KMS-11 (cell line): ENCODE data around the gene MARCKSL1.

Experiments
- H2AFZ ChIP-seq: fragments of 200-600 bp; sonication (generic); 2 replicates; pipeline ENCODE4 v1.6.1; 2016; ENCODE audit warnings: antibody characterized with exemption, mixed run types, low read depth
- H3K27ac ChIP-seq: fragments of 200-600 bp; sonication (generic); 2 replicates; pipeline ENCODE4 v1.6.1; 2016; ENCODE audit warnings: mild to moderate bottlenecking, mixed run types
- H3K27me3 ChIP-seq: fragments of 200-600 bp; sonication (generic); 2 replicates; pipeline ENCODE4 v1.6.1; 2017; ENCODE audit warnings: mild to moderate bottlenecking, low read depth, mixed run types, moderate library complexity; ENCODE audit not compliant: insufficient read depth
- H3K36me3 ChIP-seq: fragments of 200-600 bp; sonication (generic); 2 replicates; pipeline ENCODE4 v1.6.1; 2017; ENCODE audit warnings: mild to moderate bottlenecking, mixed run types; ENCODE audit not compliant: insufficient read depth
- H3K4me1 ChIP-seq: fragments of 200-600 bp; sonication (generic); 2 replicates; pipeline ENCODE4 v1.6.1; 2016; ENCODE audit warnings: mild to moderate bottlenecking, low read depth, mixed run types; ENCODE audit not compliant: poor library complexity, severe bottlenecking
- H3K4me2 ChIP-seq: fragments of 200-600 bp; sonication (generic); 2 replicates; pipeline ENCODE4 v1.7.0; 2016; ENCODE audit warnings: mild to moderate bottlenecking, mixed run types
- H3K4me3 ChIP-seq: fragments of 200-600 bp; sonication (generic); IDR thresholded peaks from 2 replicates; pipeline ENCODE4 v1.6.1; 2017; ENCODE audit warnings: low read depth, low read length, mixed read lengths; ENCODE audit not compliant: insufficient read depth
- H3K79me2 ChIP-seq: fragments of 200-600 bp; sonication (generic); 2 replicates; pipeline ENCODE4 v1.6.1; 2016; ENCODE audit warnings: low read depth, mixed run types; ENCODE audit not compliant: insufficient read depth
- H3K9ac ChIP-seq: fragments of 200-600 bp; sonication (generic); 2 replicates; pipeline ENCODE4 v1.6.1; 2016; ENCODE audit warnings: mild to moderate bottlenecking, mixed run types
- H4K20me1 ChIP-seq: fragments of 200-600 bp; sonication (generic); 2 replicates; pipeline ENCODE4 v1.6.1; 2016; ENCODE audit warnings: mild to moderate bottlenecking, mixed run types; ENCODE audit not compliant: insufficient read depth
- TF ChIP-seq, protein P1 (sequence below): fragments of 200-600 bp; sonication (generic); conservative IDR thresholded peaks from 2 replicates; pipeline ENCODE4 v1.6.1; 2017; ENCODE audit warnings: low read depth, mild to moderate bottlenecking, antibody characterized with exemption, low read length, moderate library complexity, mixed read lengths

The MARCKSL1 gene, protein sequence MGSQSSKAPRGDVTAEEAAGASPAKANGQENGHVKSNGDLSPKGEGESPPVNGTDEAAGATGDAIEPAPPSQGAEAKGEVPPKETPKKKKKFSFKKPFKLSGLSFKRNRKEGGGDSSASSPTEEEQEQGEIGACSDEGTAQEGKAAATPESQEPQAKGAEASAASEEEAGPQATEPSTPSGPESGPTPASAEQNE

DNA sequence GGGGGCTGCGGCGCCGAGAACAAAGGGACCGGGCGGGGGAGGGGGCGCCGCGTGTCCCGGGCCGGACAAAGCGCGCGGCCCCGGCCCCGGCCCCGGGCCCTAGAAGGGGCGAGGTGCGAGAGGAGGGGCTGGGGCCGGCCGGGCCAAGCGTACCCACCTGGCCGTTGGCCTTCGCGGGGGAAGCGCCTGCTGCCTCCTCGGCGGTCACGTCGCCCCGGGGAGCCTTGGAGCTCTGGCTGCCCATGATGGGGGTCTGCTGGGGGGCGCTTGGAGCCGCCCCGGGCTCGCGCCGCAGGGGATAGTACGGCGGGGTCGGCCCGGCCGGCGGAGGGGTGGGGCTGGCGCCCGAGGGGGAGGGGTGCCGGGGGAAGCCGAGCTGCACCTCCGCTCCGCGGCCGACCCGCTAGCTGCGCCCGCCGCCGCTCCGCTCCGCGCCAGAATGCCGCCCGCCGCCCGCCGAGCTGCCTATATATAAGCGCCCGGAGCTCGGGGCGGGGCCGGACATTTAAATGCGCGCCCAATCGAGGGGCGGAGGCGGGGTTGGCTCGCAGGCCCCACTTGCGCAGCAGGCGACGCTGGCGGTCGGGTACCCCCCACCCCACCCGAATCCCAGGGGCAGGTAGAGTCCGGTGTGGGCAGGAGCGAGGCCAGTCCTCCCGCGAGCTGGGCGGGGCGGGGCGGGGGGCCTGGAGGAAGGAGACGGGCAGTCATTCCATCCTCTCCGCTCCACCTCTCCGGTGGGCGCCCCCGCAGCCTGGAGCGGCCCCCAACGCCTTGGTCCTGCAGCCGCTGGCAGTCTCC, at the start of gene MARCKSL1:
TSS of gene MARCKSL1 (minus strand) at position 444 of the 801 bp plus-strand sequence. CDS start at position 244, 200 bp downstream.
- Histone ChIP-seq H3K36me3 (no peaks in the 10 kb centered on the region; the same call in 1 of the 2 replicates), H3K27ac (no peak within 1 kb of the TSS), H3K9ac (peak within 1 kb of the TSS; percentile 75), H3K4me2 (peak within 1 kb of the TSS; percentile 92), H3K27me3 (no peaks in the 10 kb centered on the region), H2AFZ (no peak within 1 kb of the TSS; the same call in 1 of the 2 replicates), H3K79me2 (no peaks in the 10 kb centered on the region), H3K4me3 (no peak within 1 kb of the TSS), H4K20me1 (no peaks in the 10 kb centered on the region), H3K4me1 (peaks cover 57% of the 10 kb centered on the region)
- TF ChIP-seq, protein P1, sequence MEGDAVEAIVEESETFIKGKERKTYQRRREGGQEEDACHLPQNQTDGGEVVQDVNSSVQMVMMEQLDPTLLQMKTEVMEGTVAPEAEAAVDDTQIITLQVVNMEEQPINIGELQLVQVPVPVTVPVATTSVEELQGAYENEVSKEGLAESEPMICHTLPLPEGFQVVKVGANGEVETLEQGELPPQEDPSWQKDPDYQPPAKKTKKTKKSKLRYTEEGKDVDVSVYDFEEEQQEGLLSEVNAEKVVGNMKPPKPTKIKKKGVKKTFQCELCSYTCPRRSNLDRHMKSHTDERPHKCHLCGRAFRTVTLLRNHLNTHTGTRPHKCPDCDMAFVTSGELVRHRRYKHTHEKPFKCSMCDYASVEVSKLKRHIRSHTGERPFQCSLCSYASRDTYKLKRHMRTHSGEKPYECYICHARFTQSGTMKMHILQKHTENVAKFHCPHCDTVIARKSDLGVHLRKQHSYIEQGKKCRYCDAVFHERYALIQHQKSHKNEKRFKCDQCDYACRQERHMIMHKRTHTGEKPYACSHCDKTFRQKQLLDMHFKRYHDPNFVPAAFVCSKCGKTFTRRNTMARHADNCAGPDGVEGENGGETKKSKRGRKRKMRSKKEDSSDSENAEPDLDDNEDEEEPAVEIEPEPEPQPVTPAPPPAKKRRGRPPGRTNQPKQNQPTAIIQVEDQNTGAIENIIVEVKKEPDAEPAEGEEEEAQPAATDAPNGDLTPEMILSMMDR: no peak

DNA sequence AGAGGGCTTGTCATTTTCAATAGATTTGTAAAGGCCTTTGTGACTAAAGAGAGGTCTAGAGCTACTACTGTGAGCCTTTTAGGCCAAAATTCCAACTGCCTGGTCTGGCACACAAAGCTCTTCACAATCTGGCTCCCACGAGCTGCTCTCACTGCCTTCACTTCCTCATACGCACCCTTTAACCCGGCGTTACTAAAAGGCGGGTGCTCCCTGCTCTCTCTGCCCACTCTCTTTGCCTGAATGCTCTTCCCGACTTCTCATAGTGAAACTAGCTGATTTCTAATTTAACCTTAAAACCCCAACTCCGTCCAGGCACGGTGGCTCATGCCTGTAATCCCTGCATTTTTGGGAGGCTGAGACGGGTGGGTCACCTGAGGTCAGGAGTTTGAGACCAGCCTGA, 44.0 kb upstream of the MARCKSL1 start:
- Histone ChIP-seq H2AFZ (no peak overlapping the region), H3K36me3 (no peaks in the 10 kb centered on the region; the same call in 1 of the 2 replicates)

DNA sequence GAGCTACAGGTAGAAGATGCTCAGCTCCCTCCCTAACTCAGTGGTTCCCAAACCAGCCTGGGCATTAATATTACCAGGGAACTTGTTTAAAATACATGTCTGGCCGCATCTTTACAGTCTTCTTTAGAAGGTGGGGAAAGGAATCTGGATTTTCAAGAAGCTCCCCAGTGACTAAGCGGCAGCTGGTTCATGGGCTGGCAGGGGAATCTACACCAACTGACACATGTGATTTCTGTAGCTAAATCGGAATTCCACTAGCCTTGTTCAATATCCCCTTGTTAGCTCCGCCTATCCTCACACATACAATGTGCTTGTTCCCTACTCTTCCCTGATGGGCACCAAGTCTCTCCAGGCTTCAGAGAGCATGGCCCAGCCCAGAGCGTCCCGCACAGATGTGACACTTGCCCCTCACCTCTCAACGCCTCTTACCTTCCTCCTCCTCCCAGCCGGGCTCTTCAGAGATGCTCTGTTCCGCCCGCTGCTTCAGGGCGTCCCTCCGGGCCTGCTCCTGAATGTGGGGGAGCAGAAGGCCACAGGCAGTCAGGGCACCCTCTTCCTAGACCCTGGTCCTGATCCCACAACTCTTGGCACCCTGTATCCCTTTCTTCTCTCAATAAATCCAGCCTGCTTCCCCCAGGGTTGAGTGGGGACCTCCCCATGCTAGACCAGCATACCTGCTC, 41.6 kb upstream of the MARCKSL1 start:
- Histone ChIP-seq H3K27ac (no peak overlapping the region), H3K4me1 (no peaks in the 10 kb centered on the region), H3K27me3 (no peaks in the 10 kb centered on the region), H4K20me1 (no peaks in the 10 kb centered on the region), H2AFZ (no peak overlapping the region), H3K4me2 (no peak overlapping the region), H3K4me3 (no peak overlapping the region), H3K9ac (no peak overlapping the region), H3K36me3 (no peaks in the 10 kb centered on the region; the same call in 1 of the 2 replicates), H3K79me2 (no peaks in the 10 kb centered on the region)
- TF ChIP-seq, protein P1: no peak

More for the DNA sequence above, 44.0 kb upstream of the MARCKSL1 start:
- Histone ChIP-seq H4K20me1 (no peaks in the 10 kb centered on the region), H3K27me3 (no peaks in the 10 kb centered on the region), H3K4me2 (no peak overlapping the region), H3K4me3 (no peak overlapping the region), H3K79me2 (no peaks in the 10 kb centered on the region), H3K27ac (no peak overlapping the region), H3K4me1 (no peaks in the 10 kb centered on the region), H3K9ac (no peak overlapping the region)
- TF ChIP-seq, protein P1: no peak

DNA sequence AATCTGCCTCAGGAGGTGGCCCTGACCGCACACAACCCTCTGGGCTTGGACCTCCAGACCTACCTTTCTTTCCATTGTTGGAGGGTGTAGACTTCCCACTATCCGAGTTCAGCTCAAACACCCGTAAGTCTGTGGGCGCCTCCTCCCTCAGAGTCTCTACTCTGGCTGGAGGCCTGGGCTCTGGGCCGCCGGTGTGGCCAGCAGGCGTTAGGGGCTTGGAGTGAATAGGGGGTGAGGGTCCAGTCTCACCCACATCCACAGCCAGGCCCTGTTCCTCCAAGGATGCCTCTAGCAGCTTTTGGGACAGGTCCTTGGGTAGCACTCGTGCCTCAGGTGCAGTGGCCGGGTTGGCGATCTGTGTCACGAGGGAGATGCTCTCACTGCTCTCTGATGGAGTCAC, 40.2 kb upstream of the MARCKSL1 start:
- TF ChIP-seq, protein P1: no peak
- Histone ChIP-seq H3K4me2 (no peak overlapping the region), H3K9ac (no peak overlapping the region), H3K79me2 (no peaks in the 10 kb centered on the region), H4K20me1 (no peaks in the 10 kb centered on the region), H3K4me1 (no peaks in the 10 kb centered on the region), H3K27ac (no peak overlapping the region), H3K27me3 (no peaks in the 10 kb centered on the region), H3K36me3 (no peaks in the 10 kb centered on the region; the same call in 1 of the 2 replicates), H2AFZ (no peak overlapping the region), H3K4me3 (no peak overlapping the region)
